ENCODE data around the gene GRIK3.

DNA sequence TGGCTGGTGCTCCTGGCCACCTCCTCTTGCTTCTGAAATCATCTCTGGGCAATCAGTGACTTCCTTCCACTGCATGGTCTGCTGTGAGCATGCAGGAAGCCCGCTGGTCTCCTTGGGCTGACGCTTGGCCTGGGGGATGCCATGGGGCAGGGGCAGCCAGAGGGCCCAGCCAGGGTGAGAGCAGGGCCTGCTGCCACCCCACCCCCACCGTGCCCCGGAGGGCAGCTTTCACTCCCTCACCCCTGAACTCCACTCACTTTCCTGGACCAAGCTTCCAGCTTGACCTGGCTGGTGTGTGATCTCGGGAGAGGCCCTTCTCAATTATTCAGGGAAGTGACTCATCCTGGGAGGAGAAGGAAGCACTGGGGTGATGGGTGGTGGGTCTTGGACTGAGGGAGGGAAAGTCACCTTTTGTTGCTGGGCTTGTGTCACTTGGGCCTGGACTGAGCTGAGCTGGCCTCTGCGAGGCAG, 281.4 kb downstream of the GRIK3 start:
- no peak for TF ChIP-seq CTCF (conservative IDR thresholded peaks at IDR 0.05; ENCODE audit: low read depth, low read length)
- TF ChIP-seq EZH2phosphoT487 (IDR thresholded peaks at IDR 0.05; ENCODE audit: borderline replicate concordance, low read length) = no peak
